OCI-LY1 (cell line): Measurements from ENCODE around the gene AURKAIP1.
"Not testable (repeated sequence)": the region's sequence is repeated elsewhere in the genome, so short reads cannot be mapped to it uniquely, and the experiment has no call there.

Experiments used
- H2AFZ ChIP-seq: fragments of 200-600 bp; sonication (generic), shearing (Covaris generic); 2 replicates; pipeline ENCODE4 v1.6.0; 2014; ENCODE audit warnings: antibody characterized with exemption, mild to moderate bottlenecking, low read length
- H3F3A ChIP-seq: fragments of 200-600 bp; sonication (generic), shearing (Covaris generic); 2 replicates; pipeline ENCODE4 v1.6.0; 2014; ENCODE audit warnings: mild to moderate bottlenecking, antibody characterized with exemption, low read length, moderate library complexity; ENCODE audit not compliant: insufficient read depth
- H3K27ac ChIP-seq: fragments of 200-600 bp; sonication (generic); 2 replicates; pipeline ENCODE4 v1.5.1; 2014; ENCODE audit warnings: low read length, mixed run types, mild to moderate bottlenecking, low read depth; ENCODE audit not compliant: poor library complexity, severe bottlenecking
- H3K27me3 ChIP-seq: fragments of 200-600 bp; sonication (generic); 2 replicates; pipeline ENCODE4 v1.6.0; 2014; ENCODE audit warnings: antibody characterized with exemption, mild to moderate bottlenecking, low read length, moderate library complexity; ENCODE audit not compliant: insufficient read depth
- H3K36me3 ChIP-seq: fragments of 200-600 bp; sonication (generic); 2 replicates; pipeline ENCODE4 v1.6.1; 2014; ENCODE audit warnings: mild to moderate bottlenecking, antibody characterized with exemption, low read length, moderate library complexity, mixed read lengths; ENCODE audit not compliant: insufficient read depth
- H3K4me1 ChIP-seq: fragments of 200-600 bp; sonication (generic); 2 replicates; pipeline ENCODE4 v1.5.1; 2014; ENCODE audit warnings: mild to moderate bottlenecking, low read length, moderate library complexity; ENCODE audit not compliant: insufficient read depth, severe bottlenecking
- H3K4me2 ChIP-seq: fragments of 200-600 bp; sonication (generic), shearing (Covaris generic); 2 replicates; pipeline ENCODE4 v1.6.1; 2014; ENCODE audit warnings: low read length
- H3K4me3 ChIP-seq: fragments of 200-600 bp; sonication (generic); 2 replicates; pipeline ENCODE4 v1.5.1; 2014; ENCODE audit warnings: low read length, low read depth, mild to moderate bottlenecking, mixed read lengths; ENCODE audit not compliant: poor library complexity, severe bottlenecking
- H3K79me2 ChIP-seq: fragments of 200-600 bp; shearing (Covaris generic); 2 replicates; pipeline ENCODE4 v1.6.1; 2016; ENCODE audit warnings: mixed run types, low read length, mixed read lengths; ENCODE audit not compliant: insufficient read depth
- H3K9ac ChIP-seq: fragments of 200-600 bp; sonication (generic), shearing (Covaris generic); 2 replicates; pipeline ENCODE4 v1.6.1; 2014; ENCODE audit warnings: mild to moderate bottlenecking, low read length, mixed read lengths
- H3K9me2 ChIP-seq: fragments of 200-600 bp; sonication (generic), shearing (Covaris generic); 2 replicates; pipeline ENCODE4 v1.6.1; 2014; ENCODE audit warnings: low read depth, mild to moderate bottlenecking, low read length, mixed read lengths
- H3K9me3 ChIP-seq: fragments of 200-600 bp; shearing (Covaris generic); 2 replicates; pipeline ENCODE4 v1.6.1; 2014; ENCODE audit warnings: low read length, mixed read lengths
- H4K20me1 ChIP-seq: fragments of 200-600 bp; sonication (generic), shearing (Covaris generic); 2 replicates; pipeline ENCODE4 v1.6.0; 2016; ENCODE audit warnings: mild to moderate bottlenecking, low read length; ENCODE audit not compliant: insufficient read depth
- EZH2 ChIP-seq: fragments of 200-600 bp; sonication (generic), shearing (Covaris generic); IDR thresholded peaks from 2 replicates; pipeline ENCODE4 v1.8.0; 2017; ENCODE audit warnings: borderline replicate concordance, mixed run types, mild to moderate bottlenecking, antibody characterized with exemption, low read length, moderate library complexity, mixed read lengths
- TF ChIP-seq, protein P1 (sequence below): fragments of 200-600 bp; sonication (generic), shearing (Covaris generic); IDR thresholded peaks from 2 replicates; pipeline ENCODE4 v1.5.1; 2017; ENCODE audit warnings: mild to moderate bottlenecking, antibody characterized with exemption, low read length, moderate library complexity, mixed read lengths

AURKAIP1 gene

DNA sequence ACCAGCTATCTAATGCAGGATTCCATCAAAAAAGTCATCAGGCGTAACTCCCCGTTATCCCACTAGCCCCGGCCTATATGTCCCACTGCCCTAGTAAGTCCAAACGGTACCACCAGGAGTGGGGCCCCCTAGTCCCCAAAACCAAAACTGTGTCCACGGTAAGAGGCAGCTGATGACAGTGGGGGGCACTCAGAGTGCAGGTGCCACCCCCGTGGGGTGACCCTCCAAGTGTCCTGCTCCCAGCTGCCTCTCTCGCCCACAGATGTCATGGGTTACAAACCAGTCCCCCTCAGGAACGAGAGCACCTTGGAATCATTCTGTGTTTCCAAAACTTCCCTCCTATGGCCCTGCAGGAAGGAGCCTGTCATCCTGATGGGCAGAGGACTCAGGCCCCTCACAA, 10.9 kb upstream of the AURKAIP1 start:
- no peak overlapping the region for H3K4me3 ChIP-seq
- no peaks in the 10 kb centered on the region for H3F3A ChIP-seq
- H3K9me3 ChIP-seq: no peaks in the 10 kb centered on the region
- no peak overlapping the region for H3K27ac ChIP-seq
- no peaks in the 10 kb centered on the region for H3K4me1 ChIP-seq
- H3K36me3 ChIP-seq: peaks cover 79% of the 10 kb centered on the region
- no peak overlapping the region for H3K4me2 ChIP-seq
- no peaks in the 10 kb centered on the region for H4K20me1 ChIP-seq
- no peak for TF ChIP-seq EZH2
- TF ChIP-seq, protein P1, sequence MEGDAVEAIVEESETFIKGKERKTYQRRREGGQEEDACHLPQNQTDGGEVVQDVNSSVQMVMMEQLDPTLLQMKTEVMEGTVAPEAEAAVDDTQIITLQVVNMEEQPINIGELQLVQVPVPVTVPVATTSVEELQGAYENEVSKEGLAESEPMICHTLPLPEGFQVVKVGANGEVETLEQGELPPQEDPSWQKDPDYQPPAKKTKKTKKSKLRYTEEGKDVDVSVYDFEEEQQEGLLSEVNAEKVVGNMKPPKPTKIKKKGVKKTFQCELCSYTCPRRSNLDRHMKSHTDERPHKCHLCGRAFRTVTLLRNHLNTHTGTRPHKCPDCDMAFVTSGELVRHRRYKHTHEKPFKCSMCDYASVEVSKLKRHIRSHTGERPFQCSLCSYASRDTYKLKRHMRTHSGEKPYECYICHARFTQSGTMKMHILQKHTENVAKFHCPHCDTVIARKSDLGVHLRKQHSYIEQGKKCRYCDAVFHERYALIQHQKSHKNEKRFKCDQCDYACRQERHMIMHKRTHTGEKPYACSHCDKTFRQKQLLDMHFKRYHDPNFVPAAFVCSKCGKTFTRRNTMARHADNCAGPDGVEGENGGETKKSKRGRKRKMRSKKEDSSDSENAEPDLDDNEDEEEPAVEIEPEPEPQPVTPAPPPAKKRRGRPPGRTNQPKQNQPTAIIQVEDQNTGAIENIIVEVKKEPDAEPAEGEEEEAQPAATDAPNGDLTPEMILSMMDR: no peak
- no peak overlapping the region for H3K9ac ChIP-seq
- no peaks in the 10 kb centered on the region for H3K9me2 ChIP-seq
- no peaks in the 10 kb centered on the region for H3K27me3 ChIP-seq
- H3K79me2 ChIP-seq: no peaks in the 10 kb centered on the region
- H2AFZ ChIP-seq: no peak overlapping the region

DNA sequence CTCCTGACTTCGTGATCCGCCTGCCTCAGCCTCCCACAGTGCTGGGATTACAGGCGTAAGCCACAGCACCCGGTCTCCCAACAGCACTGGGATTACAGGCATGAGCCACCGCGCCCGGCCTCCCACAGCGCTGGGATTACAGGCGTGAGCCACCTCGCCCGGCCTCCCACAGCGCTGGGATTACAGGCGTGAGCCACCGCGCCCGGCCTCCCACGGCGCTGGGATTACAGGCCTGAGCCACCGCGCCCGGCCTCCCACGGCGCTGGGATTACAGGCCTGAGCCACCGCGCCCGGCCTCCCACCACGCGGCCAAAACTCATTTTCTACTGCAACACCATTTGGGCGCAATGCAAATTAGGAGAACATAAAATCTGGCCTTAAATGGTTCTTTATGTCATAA, 10.3 kb upstream of the AURKAIP1 start:
- not testable (repeated sequence) for H3K4me3 ChIP-seq, H3F3A ChIP-seq, H3K4me1 ChIP-seq, H3K27ac ChIP-seq, H3K9me3 ChIP-seq, H3K9me2 ChIP-seq, H4K20me1 ChIP-seq, H2AFZ ChIP-seq, H3K27me3 ChIP-seq, H3K9ac ChIP-seq, H3K79me2 ChIP-seq, H3K4me2 ChIP-seq
- H3K36me3 ChIP-seq: peaks cover 73% of the 10 kb centered on the region

DNA sequence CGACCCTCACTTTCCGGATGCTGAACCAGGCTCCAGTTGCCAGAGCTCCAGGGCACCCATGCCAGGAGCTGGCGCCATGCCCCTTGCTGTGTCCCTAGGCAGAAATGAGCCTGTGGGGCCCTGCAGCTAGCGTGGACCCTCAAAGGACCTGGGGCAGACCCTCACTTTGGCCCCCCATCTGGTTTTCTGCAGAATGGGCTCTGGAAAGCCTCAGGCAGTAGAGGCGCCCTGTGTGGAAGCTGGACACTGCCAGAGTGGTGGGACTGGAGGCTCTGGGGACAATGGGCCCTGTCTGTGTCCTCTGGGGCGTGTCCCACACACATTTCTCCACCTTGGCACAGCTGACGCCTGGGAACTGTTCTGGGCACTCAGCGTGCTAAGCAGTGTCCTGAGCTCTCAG, 6.3 kb upstream of the AURKAIP1 start:
- TF ChIP-seq, protein P1: no peak
- no peak for TF ChIP-seq EZH2
- Histone ChIP-seq H3K4me3 (no peak overlapping the region), H4K20me1 (no peaks in the 10 kb centered on the region), H3K36me3 (peaks cover 33% of the 10 kb centered on the region), H3K79me2 (no peaks in the 10 kb centered on the region), H3K27ac (no peak overlapping the region), H3K9me3 (no peaks in the 10 kb centered on the region), H3K27me3 (no peaks in the 10 kb centered on the region), H3K4me1 (peaks cover 8% of the 10 kb centered on the region), H3F3A (no peaks in the 10 kb centered on the region), H2AFZ (no peak overlapping the region), H3K9ac (no peak overlapping the region), H3K4me2 (no peak overlapping the region), H3K9me2 (no peaks in the 10 kb centered on the region)

DNA sequence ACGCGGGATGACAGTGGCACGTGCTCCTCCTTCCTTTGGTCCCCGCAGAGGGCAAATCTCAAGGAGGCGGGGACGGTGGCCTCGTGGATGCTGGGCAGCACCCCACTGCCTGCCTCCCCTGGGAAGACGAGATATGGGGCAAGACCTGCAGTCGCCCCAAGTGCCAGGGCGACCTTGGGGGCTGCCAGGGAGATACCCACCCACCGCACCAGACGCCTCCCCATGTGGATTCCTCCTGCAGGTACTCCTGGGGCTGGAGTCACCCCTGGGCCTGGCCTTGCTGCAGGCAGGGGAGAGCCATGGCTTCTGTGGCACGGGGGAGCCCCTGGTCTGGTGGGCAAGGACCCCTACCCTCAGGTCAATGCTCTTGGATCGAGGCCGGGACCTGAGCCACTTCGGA, 5.9 kb upstream of the AURKAIP1 start:
- no peak overlapping the region for H3K4me2 ChIP-seq
- no peaks in the 10 kb centered on the region for H3K9me3 ChIP-seq
- H4K20me1 ChIP-seq: no peaks in the 10 kb centered on the region
- no peak overlapping the region for H3K27ac ChIP-seq
- H3F3A ChIP-seq: no peaks in the 10 kb centered on the region
- no peaks in the 10 kb centered on the region for H3K27me3 ChIP-seq
- peaks cover 28% of the 10 kb centered on the region for H3K36me3 ChIP-seq
- H3K4me3 ChIP-seq: no peak overlapping the region
- H3K9me2 ChIP-seq: no peaks in the 10 kb centered on the region
- H3K4me1 ChIP-seq: peaks cover 12% of the 10 kb centered on the region
- TF ChIP-seq, protein P1: no peak
- TF ChIP-seq EZH2: no peak
- H3K9ac ChIP-seq: no peak overlapping the region
- no peak overlapping the region for H2AFZ ChIP-seq
- H3K79me2 ChIP-seq: no peaks in the 10 kb centered on the region
